MM.1S (cell line): Measurements from ENCODE around the gene DISP2.

Source experiments
- DNase-seq: peaks from one replicate; pipeline ENCODE4 v3.0.0-alpha.2; 2015
- H2AFZ ChIP-seq: fragments of 300-600 bp; sonication (generic); 2 replicates; pipeline ENCODE4 v1.6.0; 2016; ENCODE audit warnings: antibody characterized with exemption, low read length
- H3F3A ChIP-seq: fragments of 300-600 bp; sonication (generic); 2 replicates; pipeline ENCODE4 v1.6.1; 2016; ENCODE audit warnings: mild to moderate bottlenecking, antibody characterized with exemption, low read length, moderate library complexity, mixed read lengths; ENCODE audit not compliant: insufficient read depth
- H3K27ac ChIP-seq: fragments of 300-600 bp; sonication (generic); 2 replicates; pipeline ENCODE4 v1.5.1; 2016; ENCODE audit warnings: mild to moderate bottlenecking, low read length
- H3K27me3 ChIP-seq: fragments of 300-600 bp; sonication (generic); replicated peaks from 2 replicates; pipeline ENCODE4 v1.6.0; 2016; ENCODE audit warnings: low read length; ENCODE audit not compliant: insufficient read depth
- H3K36me3 ChIP-seq: fragments of 300-600 bp; sonication (generic); replicated peaks from 2 replicates; pipeline ENCODE4 v1.6.1; 2016; ENCODE audit warnings: mild to moderate bottlenecking, low read length, mixed read lengths; ENCODE audit not compliant: insufficient read depth
- H3K4me1 ChIP-seq: fragments of 300-600 bp; sonication (generic); 2 replicates; pipeline ENCODE4 v1.6.1; 2016; ENCODE audit warnings: low read length, mixed read lengths
- H3K4me2 ChIP-seq: fragments of 300-600 bp; sonication (generic); 2 replicates; pipeline ENCODE4 v1.6.0; 2016; ENCODE audit warnings: low read depth, low read length
- H3K4me3 ChIP-seq: fragments of 300-600 bp; sonication (generic); 2 replicates; pipeline ENCODE4 v1.5.1; 2016; ENCODE audit warnings: low read length, mixed read lengths
- H3K79me2 ChIP-seq: fragments of 300-600 bp; sonication (generic); 2 replicates; pipeline ENCODE4 v1.6.1; 2016; ENCODE audit warnings: mixed run types, low read length, mixed read lengths
- H3K9ac ChIP-seq: fragments of 300-600 bp; sonication (generic); 2 replicates; pipeline ENCODE4 v1.6.1; 2016; ENCODE audit warnings: low read length, mixed read lengths
- H3K9me2 ChIP-seq: fragments of 300-600 bp; sonication (generic); replicated peaks from 2 replicates; pipeline ENCODE4 v1.6.1; 2016; ENCODE audit warnings: mild to moderate bottlenecking, low read length, mixed read lengths; ENCODE audit not compliant: insufficient read depth
- H3K9me3 ChIP-seq: fragments of 300-600 bp; sonication (generic); replicated peaks from 2 replicates; pipeline ENCODE4 v1.6.1; 2016; ENCODE audit warnings: mild to moderate bottlenecking, low read length, mixed read lengths; ENCODE audit not compliant: insufficient read depth
- H4K20me1 ChIP-seq: fragments of 300-600 bp; sonication (generic); 2 replicates; pipeline ENCODE4 v1.6.1; 2016; ENCODE audit warnings: mild to moderate bottlenecking, low read length, moderate library complexity, mixed read lengths; ENCODE audit not compliant: insufficient read depth
- EZH2 ChIP-seq: fragments of 300-600 bp; sonication (generic); optimal IDR thresholded peaks from 2 replicates; pipeline ENCODE3; 2017; ENCODE audit warnings: low read depth, mild to moderate bottlenecking, antibody characterized with exemption, low read length, mixed read lengths
- EZH2phosphoT487 ChIP-seq: fragments of 300-600 bp; sonication (generic); IDR thresholded peaks from 2 replicates; pipeline ENCODE4 v1.6.1; 2018; ENCODE audit warnings: antibody characterized with exemption, low read length
- TF ChIP-seq, protein P1 (sequence below): fragments of 300-600 bp; sonication (generic); IDR thresholded peaks from 2 replicates; pipeline ENCODE4 v1.5.1; 2016; ENCODE audit warnings: antibody characterized with exemption, low read length, mixed read lengths

Gene DISP2

DNA sequence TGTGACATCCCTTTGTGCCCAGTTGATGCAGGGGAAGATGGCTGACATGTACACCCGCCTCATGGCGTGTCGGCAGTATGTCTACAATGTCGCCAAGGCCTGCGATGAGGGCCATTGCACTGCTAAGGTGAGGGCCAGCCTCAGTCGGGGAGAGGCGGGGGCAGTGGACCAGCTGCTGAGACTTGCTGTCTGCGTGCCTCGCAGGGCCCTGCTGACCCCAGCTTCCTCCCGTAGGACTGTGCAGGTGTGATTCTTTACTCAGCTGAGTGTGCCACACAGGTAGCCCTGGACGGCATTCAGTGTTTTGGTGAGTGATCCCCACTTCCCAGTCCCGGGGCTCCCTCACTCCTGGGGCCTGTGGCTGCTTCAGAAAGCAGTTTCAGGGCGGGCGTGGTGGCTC is 58.0 kb downstream of the DISP2 start:
- H3K9ac ChIP-seq: no peak overlapping the region

DNA sequence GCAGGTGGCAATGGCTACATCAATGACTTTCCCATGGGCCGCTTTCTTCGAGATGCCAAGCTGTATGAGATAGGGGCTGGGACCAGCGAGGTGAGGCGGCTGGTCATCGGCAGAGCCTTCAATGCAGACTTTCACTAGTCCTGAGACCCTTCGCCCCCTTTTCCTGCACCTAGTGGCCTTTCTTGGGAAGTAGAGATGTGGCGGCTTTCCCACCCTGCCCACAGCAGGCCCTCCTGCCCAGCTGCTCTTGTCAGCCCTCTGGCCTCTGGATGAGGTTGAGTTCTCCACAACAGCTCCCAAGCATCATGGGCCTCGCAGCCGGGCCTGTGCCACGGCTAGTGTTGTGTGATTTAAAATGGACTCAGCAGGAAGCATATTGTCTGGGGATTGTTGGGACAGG is 60.1 kb downstream of the DISP2 start:
- Histone ChIP-seq H4K20me1 (no peaks in the 10 kb centered on the region), H3K4me3 (no peak overlapping the region), H3K27ac (no peak overlapping the region), H2AFZ (no peak overlapping the region), H3K27me3 (no peaks in the 10 kb centered on the region), H3K79me2 (no peaks in the 10 kb centered on the region), H3F3A (no peaks in the 10 kb centered on the region), H3K36me3 (no peaks in the 10 kb centered on the region), H3K4me1 (no peaks in the 10 kb centered on the region), H3K9ac (no peak overlapping the region), H3K9me2 (no peaks in the 10 kb centered on the region), H3K4me2 (no peak overlapping the region), H3K9me3 (no peaks in the 10 kb centered on the region)
- no peak for DNase-seq
- TF ChIP-seq EZH2phosphoT487 (no peak), EZH2 (no peak)
- TF ChIP-seq, protein P1, sequence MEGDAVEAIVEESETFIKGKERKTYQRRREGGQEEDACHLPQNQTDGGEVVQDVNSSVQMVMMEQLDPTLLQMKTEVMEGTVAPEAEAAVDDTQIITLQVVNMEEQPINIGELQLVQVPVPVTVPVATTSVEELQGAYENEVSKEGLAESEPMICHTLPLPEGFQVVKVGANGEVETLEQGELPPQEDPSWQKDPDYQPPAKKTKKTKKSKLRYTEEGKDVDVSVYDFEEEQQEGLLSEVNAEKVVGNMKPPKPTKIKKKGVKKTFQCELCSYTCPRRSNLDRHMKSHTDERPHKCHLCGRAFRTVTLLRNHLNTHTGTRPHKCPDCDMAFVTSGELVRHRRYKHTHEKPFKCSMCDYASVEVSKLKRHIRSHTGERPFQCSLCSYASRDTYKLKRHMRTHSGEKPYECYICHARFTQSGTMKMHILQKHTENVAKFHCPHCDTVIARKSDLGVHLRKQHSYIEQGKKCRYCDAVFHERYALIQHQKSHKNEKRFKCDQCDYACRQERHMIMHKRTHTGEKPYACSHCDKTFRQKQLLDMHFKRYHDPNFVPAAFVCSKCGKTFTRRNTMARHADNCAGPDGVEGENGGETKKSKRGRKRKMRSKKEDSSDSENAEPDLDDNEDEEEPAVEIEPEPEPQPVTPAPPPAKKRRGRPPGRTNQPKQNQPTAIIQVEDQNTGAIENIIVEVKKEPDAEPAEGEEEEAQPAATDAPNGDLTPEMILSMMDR: no peak

More for the DNA sequence above, 58.0 kb downstream of the DISP2 start:
- TF ChIP-seq EZH2phosphoT487: no peak
- no peak for TF ChIP-seq EZH2
- TF ChIP-seq, protein P1: no peak
- Histone ChIP-seq H3K9me3 (no peaks in the 10 kb centered on the region), H3K27ac (no peak overlapping the region), H3K4me1 (no peaks in the 10 kb centered on the region), H3K36me3 (no peaks in the 10 kb centered on the region), H3K79me2 (peaks cover under 1% of the 10 kb centered on the region; the same call in 1 of the 2 replicates), H2AFZ (no peak overlapping the region), H3K4me3 (no peak overlapping the region), H3K4me2 (no peak overlapping the region), H3K9me2 (no peaks in the 10 kb centered on the region), H3F3A (no peaks in the 10 kb centered on the region), H4K20me1 (no peaks in the 10 kb centered on the region), H3K27me3 (no peaks in the 10 kb centered on the region)
- DNase-seq: no peak

DNA sequence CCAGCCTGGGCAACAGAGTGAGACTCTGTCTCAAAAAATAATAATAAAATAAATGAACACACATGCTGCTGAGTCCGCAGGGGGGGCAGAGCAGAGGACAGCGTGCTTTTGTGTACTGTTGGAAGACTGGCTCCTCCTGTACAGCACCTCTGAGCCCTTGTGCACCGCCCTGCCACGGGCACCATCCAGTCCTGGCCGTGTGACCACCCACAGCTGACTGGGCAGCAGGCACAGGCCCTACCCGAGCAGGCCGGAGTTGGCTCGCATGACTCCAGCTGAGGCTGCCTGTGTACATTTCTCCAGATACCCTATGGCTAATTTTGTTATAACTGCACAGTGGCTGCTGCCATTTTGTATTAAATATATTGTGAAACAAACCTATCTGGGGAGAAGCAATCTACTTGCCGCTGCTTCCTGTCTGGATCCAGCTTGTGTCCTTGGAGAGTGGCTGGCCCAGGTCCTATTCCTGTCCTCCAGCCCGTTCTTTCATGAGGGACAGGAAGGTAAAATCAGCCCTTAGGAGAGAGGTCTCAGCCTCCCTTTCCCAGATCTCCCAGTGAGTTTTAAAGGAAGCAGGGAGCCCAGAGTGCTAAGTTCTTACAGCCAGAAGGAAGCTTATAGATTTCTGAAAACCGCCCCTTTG is 62.2 kb downstream of the DISP2 start:
- H3K27me3 ChIP-seq: no peaks in the 10 kb centered on the region
- no peak for DNase-seq
- H3K27ac ChIP-seq: no peak overlapping the region
- H3K9ac ChIP-seq: no peak overlapping the region
- H3K36me3 ChIP-seq: no peaks in the 10 kb centered on the region
- no peak overlapping the region for H3K4me3 ChIP-seq
- H3K9me3 ChIP-seq: no peaks in the 10 kb centered on the region
- H3K79me2 ChIP-seq: no peaks in the 10 kb centered on the region
- no peak overlapping the region for H2AFZ ChIP-seq
- TF ChIP-seq EZH2 (no peak), EZH2phosphoT487 (no peak)
- TF ChIP-seq, protein P1: no peak
- H3K4me2 ChIP-seq: no peak overlapping the region
- no peaks in the 10 kb centered on the region for H3K4me1 ChIP-seq
- H3F3A ChIP-seq: no peaks in the 10 kb centered on the region
- H4K20me1 ChIP-seq: no peaks in the 10 kb centered on the region
- no peaks in the 10 kb centered on the region for H3K9me2 ChIP-seq
